Right ventricle myocardium superior (tissue), 1 donor: ENCODE results near the gene DNAJC12. TPM values are rescaled to one million over a fixed set of nuclear protein-coding genes. Genes with fewer than 3 reads are reported as not detected.
"Not testable (repeated sequence)": the region's sequence is repeated elsewhere in the genome, so short reads cannot be mapped to it uniquely, and the experiment has no call there.

Experiments used
- ATAC-seq: fragments of 200-7000 bp; cut with Tn5 transposase; one replicate; pipeline ENCODE4 v1.9.1; 2020; ENCODE audit warnings: mild to moderate bottlenecking; ENCODE audit not compliant: poor library complexity
- DNase-seq: peaks from one replicate; pipeline ENCODE4 v3.0.0-alpha.2; 2020
- intact Hi-C: fragments of 100-400 bp; cut with DNase I; formaldehyde crosslinking; loops from one replicate; pipeline ENCODE4 v1.11.2; 2022
- long read RNA-seq: library from polyadenylated mRNA; unstranded; transcript quantifications from one replicate; pipeline ENCODE4 v2.0.0, GENCODE V29; 2021
- total RNA-seq: library from RNA; stranded (reverse); fragmentation: NEBNext Ultra II Directional; extraction: Animal tissue kit (Norgen Biotek cat#: 25700); gene quantifications from one replicate; pipeline ENCODE4 v1.2.1, GENCODE V29; 2021
- donor health status: DM: no; HTN: yes; CAD: no; lungs with severe emphysema.

DNAJC12 gene
- 5.4 TPM for total RNA-seq
- long read RNA-seq, partial matches to known transcripts: 0 of 3 reads
- long read RNA-seq, other reads (novel, unspliced or antisense): 0 of 3 reads

DNA sequence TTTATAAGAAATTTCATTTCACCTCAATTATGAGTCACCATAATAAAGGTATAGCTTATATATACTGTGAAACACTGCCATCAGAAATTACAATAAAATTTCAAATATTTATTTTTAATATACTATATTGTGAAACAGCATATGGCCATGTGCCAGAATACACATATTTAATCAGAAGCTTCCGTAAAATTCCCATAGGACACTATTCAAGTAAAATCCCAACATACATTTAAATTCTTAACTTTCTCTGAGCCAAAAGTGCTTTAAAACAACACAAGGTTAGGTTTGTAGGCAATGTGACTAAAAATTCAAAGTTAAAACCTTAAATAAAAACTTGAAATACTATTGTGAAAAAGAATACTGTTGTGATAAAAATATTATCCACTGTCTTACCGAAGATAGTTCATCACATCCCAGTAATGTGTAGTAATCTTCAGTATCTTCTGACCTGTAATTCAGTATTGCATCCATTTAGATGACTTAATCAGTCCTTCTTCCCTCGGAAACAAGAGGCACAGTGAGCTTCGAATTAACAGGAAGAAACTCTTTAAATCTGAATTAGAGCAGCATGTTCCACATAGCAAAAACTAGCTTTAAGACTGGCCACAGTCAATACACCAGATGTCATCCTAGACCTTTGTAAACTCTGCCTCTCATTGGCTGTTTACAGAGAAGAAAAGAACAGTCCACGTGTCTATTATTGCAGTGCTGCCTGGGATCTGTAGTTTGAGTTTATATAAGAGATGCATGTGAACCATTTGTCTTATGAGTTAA, at the start of gene DNAJC12:
Gene DNAJC12, minus strand, starts transcription at position 648 of the 774 bp plus-strand sequence. Its CDS starts 177 bp downstream, at position 471.
- intact Hi-C loops: no loop called here
- no peak for DNase-seq
- ATAC-seq: peak; percentile 92

DNA sequence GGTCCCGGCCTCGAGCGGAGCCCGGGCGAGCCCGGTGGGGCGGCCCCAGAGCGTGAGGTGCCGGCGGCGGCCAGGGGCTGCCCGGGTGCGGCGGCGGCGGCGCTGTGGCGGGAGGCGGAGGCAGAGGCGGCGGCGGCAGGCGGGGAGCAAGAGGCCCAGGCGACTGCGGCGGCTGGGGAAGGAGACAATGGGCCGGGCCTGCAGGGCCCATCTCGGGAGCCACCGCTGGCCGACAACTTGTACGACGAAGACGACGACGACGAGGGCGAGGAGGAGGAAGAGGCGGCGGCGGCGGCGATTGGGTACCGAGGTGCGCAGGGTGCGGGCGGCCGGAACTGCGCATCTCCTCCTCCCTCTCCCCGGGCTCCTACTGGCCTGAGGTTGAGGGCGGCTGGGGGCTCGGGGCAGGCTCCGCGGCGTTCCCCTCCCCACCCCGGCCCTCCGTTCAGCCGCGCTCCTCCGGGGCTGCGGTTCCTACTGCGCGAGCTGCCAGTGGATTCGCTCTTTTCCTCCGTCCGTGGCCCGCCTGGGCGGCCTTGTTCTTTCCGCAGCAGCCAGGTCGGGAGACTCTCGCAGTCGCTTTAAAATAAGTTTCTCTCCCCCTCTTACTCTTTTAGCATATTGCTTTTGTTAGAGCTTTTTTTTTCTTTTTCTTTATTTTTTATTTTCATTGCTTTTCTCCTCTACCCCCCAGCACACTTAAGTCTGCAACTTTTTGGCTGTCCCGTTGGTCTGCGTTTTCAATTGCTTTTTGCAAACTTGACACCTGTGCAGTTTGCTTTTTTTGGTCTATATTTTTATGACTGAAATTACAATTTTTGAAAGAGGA, 47.1 kb upstream of the DNAJC12 start:
- DNase-seq: peak; percentile 90
- peak; percentile 75 for ATAC-seq
- intact Hi-C loops: no loop called here

DNA sequence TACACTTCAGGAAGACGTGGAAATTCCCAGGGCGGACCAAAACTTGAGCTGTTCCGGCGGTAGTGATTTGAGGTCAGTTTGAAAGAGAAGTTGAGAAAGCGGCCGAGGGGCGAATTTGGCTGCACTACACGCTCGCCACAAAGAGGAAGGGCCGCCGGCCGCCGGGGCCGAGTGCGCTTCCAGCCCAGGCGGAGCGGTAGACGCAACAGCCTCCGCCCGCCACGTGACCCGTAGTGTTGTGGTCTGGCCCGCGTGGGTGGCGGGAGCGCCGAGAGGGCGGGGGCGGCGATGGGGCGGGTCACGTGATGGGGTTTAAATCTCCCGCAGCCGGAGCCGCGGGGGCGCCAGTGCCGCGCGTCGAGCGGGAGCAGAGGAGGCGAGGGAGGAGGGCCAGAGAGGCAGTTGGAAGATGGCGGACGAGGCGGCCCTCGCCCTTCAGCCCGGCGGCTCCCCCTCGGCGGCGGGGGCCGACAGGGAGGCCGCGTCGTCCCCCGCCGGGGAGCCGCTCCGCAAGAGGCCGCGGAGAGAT, 46.4 kb upstream of the DNAJC12 start, which contains the start of gene SIRT1:
Gene SIRT1, plus strand, starts transcription at position 344 of the 529 bp plus-strand sequence. Its CDS starts 66 bp downstream, at position 410.
- DNase-seq (peak; percentile 99), ATAC-seq (peak; percentile 96)
- intact Hi-C loops: no loop called here

DNA sequence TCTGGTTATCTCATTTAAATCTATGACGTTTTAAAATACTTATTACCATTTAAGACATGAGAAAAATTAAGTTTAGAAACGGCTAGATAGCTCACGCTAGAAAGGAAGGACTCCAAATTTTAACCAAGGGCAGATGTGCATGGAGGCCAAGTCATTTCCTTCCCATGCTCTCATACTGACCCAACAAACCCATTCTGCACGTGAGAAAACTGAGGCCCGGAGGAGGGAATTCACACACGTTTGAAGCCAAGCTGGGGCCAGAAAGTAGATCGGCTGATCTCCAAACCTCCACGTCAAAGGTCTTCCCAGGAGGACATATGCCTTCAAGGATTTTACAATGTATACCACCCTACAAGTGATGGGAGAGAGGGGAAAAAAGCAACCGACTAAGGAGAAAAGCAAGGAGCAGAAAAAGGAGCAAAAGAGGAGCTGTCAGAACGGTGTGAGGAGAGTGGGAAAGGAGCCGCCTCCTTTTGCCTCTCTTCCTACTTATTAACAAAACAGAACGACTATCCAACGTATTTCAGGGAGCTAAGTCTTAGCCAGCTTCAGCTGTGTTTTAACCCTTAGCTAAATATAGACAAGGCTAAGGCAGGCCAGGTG, 45.8 kb upstream of the DNAJC12 start:
- intact Hi-C loops: no loop called here
- DNase-seq (no peak), ATAC-seq (no peak)

DNA sequence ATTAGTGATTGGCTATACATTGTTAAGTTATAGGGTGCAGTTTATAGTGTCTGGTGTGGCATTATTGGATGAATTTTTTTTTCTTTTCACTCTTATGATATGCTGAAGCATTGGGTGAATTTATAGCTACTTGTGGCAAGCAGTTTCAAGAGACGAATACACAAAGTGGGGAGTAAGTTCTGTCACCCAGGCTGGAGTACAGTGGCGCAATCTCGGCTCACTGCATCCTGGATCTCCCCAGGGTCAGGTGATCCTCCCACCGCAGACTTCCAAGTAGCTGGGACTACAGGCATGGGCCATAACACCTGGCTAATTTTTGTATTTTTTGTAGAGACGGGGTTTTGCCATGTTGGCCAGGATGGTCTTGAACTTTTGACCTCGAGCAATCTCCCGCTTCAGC, 40.1 kb upstream of the DNAJC12 start:
- no peak for DNase-seq
- no peak for ATAC-seq
- intact Hi-C loops: no loop called here

DNA sequence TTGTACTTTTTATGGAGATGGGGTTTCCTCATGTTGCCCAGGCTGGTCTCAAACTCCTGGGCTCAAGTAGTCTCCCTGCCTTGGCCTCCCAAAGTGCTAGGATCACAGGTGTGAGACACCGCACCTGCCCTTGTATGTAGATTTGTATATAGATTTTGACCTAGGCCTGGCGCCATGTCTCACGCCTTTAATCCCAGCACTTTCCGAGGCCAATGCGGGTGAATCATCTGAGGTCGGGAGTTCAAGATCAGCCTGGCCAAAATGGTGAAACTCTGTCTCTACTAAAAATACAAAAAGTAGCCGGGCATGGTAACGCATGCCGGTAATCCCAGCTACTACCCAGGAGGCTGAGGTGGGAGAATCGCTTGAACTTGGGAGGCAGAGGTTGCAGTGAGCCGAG, 39.4 kb upstream of the DNAJC12 start:
- DNase-seq, intact Hi-C loops, ATAC-seq: not testable (repeated sequence)

DNA sequence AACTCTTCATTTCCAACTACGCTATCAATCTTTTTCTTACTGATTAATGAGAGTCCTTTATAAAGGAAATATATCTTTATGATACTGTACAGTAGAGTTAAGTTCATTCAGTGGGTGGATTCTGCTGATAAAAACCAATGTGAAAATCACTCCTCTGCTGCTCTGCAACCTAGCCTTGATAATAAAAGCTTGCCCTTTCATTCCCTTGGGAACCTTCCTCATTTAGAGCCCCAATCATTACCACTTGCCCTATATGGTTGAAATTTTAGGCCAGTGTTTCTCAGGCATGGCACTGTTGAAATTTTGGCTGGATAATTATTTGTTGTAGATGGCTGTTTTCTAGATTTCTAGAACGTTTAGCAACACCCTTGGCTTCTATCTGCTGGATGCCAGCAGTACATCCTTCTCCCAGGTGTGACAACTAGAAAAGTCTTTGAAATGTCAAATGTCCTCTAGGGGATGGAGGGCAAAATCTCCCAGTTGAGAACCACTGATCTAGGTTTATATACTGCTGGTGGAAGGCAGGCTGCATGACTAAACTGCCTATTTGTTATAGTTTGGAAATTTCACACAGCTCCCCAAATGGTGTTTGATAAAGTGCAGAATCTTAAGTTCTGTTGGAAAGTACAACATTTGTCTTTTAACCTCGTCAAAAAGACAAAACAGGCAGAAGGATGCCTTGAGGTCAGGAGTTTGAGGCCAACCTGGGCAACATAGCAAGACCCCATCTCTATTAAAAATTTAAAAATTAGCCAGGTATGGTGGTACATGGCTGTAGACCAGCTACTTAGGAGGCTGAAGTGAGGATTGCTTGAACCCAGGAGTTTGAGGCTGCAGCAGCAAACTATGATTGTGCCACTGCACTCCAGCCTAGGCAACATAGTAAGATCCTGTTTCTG, 37.6 kb upstream of the DNAJC12 start:
- intact Hi-C loops: no loop called here
- ATAC-seq (no peak), DNase-seq (no peak)

DNA sequence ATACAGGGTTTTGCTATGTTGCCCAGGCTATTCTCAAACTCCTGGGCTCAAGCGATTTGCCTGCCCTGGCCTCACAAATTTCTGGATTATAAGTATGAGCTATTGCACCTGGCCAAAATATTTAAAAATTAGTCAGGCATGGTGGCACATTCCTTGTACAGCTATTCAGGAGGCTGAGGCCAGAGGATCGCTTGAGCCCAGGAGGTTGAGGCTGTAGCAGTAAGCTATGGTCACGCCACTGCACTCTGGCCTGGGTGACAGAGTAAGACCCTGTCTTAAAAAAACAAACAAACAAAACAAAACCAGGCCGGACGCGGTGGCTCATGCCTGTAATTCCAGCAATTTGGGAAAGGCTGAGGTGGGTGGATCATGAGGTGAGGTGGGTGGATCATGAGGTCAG, 32.0 kb upstream of the DNAJC12 start:
- DNase-seq (no peak), ATAC-seq (no peak)
- intact Hi-C loops: no loop called here

DNA sequence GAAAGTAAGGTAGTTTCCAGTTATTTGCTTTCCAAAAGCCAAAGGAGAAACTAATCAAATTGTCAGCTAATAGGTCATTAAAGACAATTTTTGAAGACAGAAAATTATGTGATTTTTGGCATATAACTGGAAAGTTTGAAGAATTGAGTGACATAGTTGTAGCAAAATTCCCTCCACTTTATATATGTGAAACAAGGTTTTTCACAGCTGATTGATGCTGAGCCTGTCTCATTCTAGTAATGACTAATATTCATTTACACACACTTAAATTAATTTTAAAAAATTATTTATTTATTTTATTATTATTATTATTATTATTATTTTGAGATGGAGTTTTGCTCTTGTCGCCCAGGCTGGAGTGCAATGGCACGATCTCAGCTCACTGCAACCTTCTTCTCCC, 30.1 kb upstream of the DNAJC12 start:
- intact Hi-C loops: no loop called here
- DNase-seq: no peak
- no peak for ATAC-seq

DNA sequence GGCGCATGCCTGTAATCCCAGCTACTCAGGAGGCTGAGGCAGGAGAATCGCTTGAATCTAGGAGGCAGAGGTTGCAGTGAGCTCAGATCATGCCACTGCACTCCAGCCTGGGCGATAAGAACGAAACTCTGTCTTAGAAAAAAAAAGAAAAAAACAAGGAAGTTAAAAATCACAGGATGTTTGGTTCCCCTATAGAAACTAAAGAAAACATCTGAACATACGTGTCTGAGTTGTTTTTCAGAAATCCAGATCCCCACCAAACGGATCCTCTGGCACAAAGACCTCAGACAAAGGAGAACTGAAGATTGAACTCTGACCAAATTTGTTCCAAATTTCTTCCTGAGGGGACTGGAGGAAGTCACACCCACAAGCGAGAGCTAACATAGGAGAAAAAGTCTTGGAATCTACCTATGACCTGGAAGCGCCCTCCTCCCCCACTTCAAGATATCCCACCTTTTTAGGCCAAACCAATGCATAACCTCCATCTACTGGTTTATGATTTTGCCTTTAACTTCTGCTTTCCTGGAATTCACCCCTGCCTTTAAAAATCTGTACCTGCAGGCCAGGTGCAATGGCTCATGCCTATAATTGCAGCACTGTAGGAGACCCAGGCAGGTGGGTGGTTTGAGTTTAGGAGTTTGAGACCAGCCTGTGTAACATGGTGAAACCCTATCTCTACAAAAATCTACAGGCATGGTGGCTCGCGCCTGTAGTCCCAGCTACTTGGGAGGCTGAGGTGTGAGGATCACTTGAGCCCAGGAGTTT, 26.8 kb upstream of the DNAJC12 start:
- ATAC-seq (no peak), DNase-seq (no peak)
- intact Hi-C loops: no loop called here

DNA sequence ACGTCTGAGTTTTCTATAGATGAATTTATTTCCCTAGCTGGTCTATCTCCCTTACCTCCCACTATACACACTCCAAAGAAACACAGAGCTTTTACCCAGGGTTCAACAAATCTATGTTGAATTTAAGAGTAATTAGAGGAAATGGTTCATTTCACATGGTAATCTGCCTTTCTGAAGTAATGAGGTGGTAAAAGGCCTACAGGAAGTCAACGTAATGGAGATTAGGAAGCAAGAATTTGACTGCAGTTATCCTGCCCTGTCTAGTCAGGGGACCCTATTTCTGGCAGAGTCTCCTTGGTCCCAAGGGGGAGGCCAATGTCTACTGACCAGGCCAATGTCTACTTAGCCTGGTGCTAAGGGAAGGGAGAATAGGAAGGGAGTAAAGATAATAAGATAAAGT, 25.1 kb upstream of the DNAJC12 start:
- intact Hi-C loops: no loop called here
- ATAC-seq (no peak), DNase-seq (no peak)

DNA sequence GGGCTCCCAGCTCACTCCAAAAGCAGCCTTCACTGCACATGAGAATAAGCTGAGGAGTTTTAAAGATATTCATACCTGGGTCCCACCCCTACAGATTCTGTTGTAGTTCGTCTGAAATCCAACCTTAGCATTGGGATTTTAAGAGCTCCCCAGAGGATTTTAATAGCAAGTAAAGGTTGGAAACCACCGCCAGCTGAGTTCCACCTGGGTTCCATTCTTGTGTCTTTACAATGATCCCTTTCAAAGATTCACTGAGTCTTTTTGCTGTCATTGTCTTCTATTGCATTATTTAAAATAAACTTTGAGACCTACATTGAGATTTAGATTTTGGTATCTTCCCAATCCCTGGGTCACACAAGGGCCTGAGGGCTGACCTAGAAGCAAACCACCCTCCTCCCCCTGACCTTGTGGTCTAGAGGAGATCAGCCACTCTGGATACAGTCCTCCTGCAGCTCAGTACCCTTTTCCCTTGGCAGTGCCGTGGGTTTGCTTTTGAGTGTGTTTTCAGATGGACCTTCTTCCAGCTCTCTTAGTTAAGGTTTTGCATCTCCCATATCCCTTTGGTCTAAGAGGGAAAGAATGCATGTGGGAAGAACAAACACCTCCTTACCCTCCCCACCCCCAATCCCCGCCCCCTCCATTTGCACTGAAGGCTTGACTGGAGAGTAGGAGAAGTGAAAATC, 23.9 kb upstream of the DNAJC12 start:
- ATAC-seq (no peak), DNase-seq (no peak)
- intact Hi-C loops: no loop called here

DNA sequence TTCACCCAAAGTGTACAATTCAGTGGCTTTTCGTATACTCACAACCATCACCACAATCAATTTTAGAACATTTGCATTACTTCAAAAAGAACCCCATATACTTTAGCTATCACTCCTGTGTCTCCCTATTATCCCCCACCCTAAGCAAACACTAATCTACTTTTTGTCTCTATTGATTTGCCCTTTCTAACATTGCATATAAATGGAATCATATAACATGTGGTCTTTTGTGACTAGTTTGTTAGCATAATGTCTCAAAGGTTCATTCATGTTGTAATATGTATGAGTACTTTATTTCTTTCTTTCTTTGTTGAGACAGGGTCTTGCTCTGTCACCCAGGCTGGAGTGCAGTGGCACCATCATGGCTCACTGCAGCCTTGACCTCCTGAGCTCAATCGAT, 21.0 kb upstream of the DNAJC12 start:
- DNase-seq: no peak
- ATAC-seq: no peak

DNA sequence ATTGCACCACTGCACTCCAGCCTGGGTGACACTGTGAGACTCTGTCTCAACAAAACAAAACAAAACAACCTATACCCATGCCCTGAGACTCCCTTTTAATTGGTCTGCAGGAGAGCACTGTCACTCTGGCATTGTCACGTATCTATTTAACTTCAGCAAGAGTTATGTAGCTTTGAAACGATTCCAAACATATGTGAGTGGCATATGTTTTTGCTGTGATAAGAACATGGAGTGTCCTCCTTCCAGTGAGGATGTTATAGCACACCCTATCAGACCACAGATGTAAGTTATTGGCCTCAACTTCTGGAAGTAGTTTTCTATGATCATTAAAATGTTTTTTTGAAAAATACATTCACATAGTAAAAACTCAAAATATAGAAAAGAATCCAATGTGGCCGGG, 15.5 kb upstream of the DNAJC12 start:
- ATAC-seq: no peak
- DNase-seq: no peak
- intact Hi-C loops: no loop called here

More for the DNA sequence above, 21.0 kb upstream of the DNAJC12 start:
- intact Hi-C loops: no loop called here

DNA sequence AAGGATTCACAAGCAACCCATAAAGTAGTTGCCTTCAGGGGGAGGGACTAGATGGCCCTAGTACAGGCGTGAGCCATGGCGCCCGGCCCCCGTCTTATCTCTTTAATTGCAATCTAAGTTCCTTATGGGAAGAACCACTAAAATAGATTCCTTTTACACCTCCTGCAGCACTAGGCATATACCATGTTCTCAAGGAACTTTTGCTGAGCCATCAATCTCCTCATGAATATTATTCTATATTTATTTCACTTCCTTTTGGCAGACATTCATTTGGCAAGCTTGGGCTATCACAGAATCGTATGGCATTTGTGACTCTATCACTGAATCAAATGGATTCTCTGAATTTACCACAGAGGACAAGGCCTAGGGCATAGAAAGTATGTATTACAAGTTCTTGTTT, 14.8 kb upstream of the DNAJC12 start:
- DNase-seq: no peak
- no peak for ATAC-seq
- intact Hi-C loops: no loop called here

DNA sequence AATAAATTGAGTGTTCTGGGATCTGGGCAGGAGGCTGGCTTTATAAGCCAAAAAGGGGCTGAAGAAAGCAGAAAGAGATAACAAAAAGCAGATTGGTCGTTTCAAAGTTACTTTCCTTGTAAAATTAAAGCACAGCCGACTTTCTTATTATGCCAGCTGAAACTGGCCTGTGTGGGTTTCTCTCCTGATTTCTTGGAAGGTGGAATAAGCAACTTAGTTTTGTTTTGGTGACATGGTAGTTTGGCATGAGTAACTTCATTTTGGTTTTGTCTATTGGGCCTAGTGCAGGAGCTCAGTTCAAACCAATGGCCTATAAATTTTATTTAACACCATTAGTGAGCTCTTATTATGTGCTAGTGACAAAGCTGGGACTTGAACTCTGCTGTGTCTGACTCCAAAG, 13.2 kb upstream of the DNAJC12 start:
- DNase-seq (no peak), ATAC-seq (no peak)
- intact Hi-C loops: no loop called here
